A673 (cell line): ENCODE data around the gene BDKRB1. TPM values are rescaled to one million over a fixed set of nuclear protein-coding genes. Genes with fewer than 3 reads are reported as not detected.

Source experiments
- BruUV-seq: library from RNA; stranded (reverse); fragments of 400-500 nt; replicated peaks from 2 replicates; lab custom pipeline; 2021; lab: Mats Ljungman, UMichigan
- CTCF ChIA-PET: fragments of 300-600 bp; sonication (Branson Sonifier 250); formaldehyde crosslinking; loops from one replicate; lab custom pipeline; 2022; ENCODE audit warnings: antibody characterized with exemption; lab: Charles Lee
- POLR2A ChIA-PET: fragments of 300-600 bp; sonication (Branson Sonifier 250); formaldehyde crosslinking; loops from one replicate; lab custom pipeline; 2022; ENCODE audit warnings: antibody characterized with exemption; ENCODE audit not compliant: low non-redundant PET; lab: Charles Lee
- DNase-seq: peaks from one replicate; pipeline ENCODE4 v3.0.0-alpha.2; 2015; ENCODE audit warnings: low spot score
- H3K27ac ChIP-seq: fragments of 200-600 bp; sonication (generic); 2 replicates; pipeline ENCODE4 v1.5.1; 2016; ENCODE audit warnings: mixed run types, low read depth, mild to moderate bottlenecking, mixed read lengths, antibody characterized with exemption, low read length; ENCODE audit not compliant: poor library complexity, severe bottlenecking
- H3K27me3 ChIP-seq: fragments of 200-600 bp; sonication (generic); replicated peaks from 2 replicates; pipeline ENCODE4 v1.6.1; 2017; ENCODE audit warnings: mixed run types, low read depth, mild to moderate bottlenecking, mixed read lengths, antibody characterized with exemption, low read length; ENCODE audit not compliant: insufficient read depth, poor library complexity
- H3K36me3 ChIP-seq: fragments of 200-600 bp; sonication (generic); 2 replicates; pipeline ENCODE4 v1.6.1; 2016; ENCODE audit warnings: mixed run types, mild to moderate bottlenecking, mixed read lengths, antibody characterized with exemption, low read length; ENCODE audit not compliant: insufficient read depth, poor library complexity, severe bottlenecking
- H3K4me1 ChIP-seq: fragments of 200-600 bp; sonication (generic); 2 replicates; pipeline ENCODE4 v1.6.1; 2017; ENCODE audit warnings: mixed run types, mild to moderate bottlenecking, mixed read lengths, antibody characterized with exemption, low read length; ENCODE audit not compliant: insufficient read depth, poor library complexity, severe bottlenecking
- H3K4me3 ChIP-seq: fragments of 200-600 bp; sonication (generic); 2 replicates; pipeline ENCODE4 v1.5.1; 2016; ENCODE audit warnings: low read depth, mixed run types, mild to moderate bottlenecking, mixed read lengths, low read length; ENCODE audit not compliant: poor library complexity, severe bottlenecking
- H3K9me3 ChIP-seq: fragments of 200-600 bp; sonication (generic); 2 replicates; pipeline ENCODE4 v1.6.1; 2016; ENCODE audit warnings: mixed run types, low read depth, mild to moderate bottlenecking, mixed read lengths, antibody characterized with exemption, low read length; ENCODE audit not compliant: poor library complexity, severe bottlenecking
- CTCF ChIP-seq: fragments of 300-800, 200-600 bp; sonication (generic); conservative IDR thresholded peaks from 2 replicates; pipeline ENCODE4 v1.5.1; 2017; ENCODE audit warnings: low read depth, mild to moderate bottlenecking, antibody characterized with exemption, low read length, moderate library complexity, mixed read lengths
- EZH2 ChIP-seq: fragments of 200-600 bp; sonication (generic); IDR thresholded peaks from 2 replicates; pipeline ENCODE4 v1.6.1; 2017; ENCODE audit warnings: borderline replicate concordance, low read depth, mild to moderate bottlenecking, mixed read lengths, antibody characterized with exemption, low read length; ENCODE audit not compliant: poor library complexity, severe bottlenecking
- intact Hi-C: fragments of 100-400 bp; cut with micrococcal nuclease; formaldehyde crosslinking; loops from one replicate; pipeline ENCODE4 v1.10.0; 2022; ENCODE audit not compliant: unreplicated experiment
- total RNA-seq: library from RNA; stranded (reverse); gene quantifications from 2 replicates; pipeline ENCODE4 v1.2.3, GENCODE V29; 2021

Gene BDKRB1
- total RNA-seq, 1 experiment from 2014 or later: not detected

- POLR2A ChIA-PET: no interaction called here
- Histone ChIP-seq H3K4me1 (no peaks in the 10 kb centered on the region), H3K9me3 (no peaks in the 10 kb centered on the region), H3K36me3 (no peaks in the 10 kb centered on the region), H3K27ac (no peak overlapping the region), H3K27me3 (no peaks in the 10 kb centered on the region), H3K4me3 (no peak overlapping the region)
- no TSS peak for BruUV-seq
- CTCF ChIA-PET: interaction anchor here (1.4 to 2.5 kb wide), 3 partner anchors 174 to 276 kb away, joined by 3 to 16 read pairs (median 6); no protein-coding TSS in a partner anchor
- TF ChIP-seq CTCF: no peak
- no peak for TF ChIP-seq EZH2
- intact Hi-C loops: loop anchor here (2.0 to 10.0 kb wide), 2 partner anchors 274 to 710 kb away; no protein-coding TSS in a partner anchor
- DNase-seq: no peak
Measured at GRCh38 chr14:96274543-96274942, 18.5 kb downstream of the BDKRB1 start.

GRCh38 chr14:96275177-96276112 lies 19.4 kb downstream of the BDKRB1 start:
- POLR2A ChIA-PET: no interaction called here
- peak; percentile 98 for TF ChIP-seq CTCF
- no peak for TF ChIP-seq EZH2
- CTCF ChIA-PET: interaction anchor here (0.5 to 2.5 kb wide), 6 partner anchors 20 to 277 kb away, joined by 3 to 16 read pairs (median 5); no protein-coding TSS in a partner anchor
- no peak overlapping the region for H3K4me3 ChIP-seq
- no peak overlapping the region for H3K27ac ChIP-seq
- intact Hi-C loops: loop anchor here (1.0 to 10.0 kb wide), 4 partner anchors 147 to 711 kb away; no protein-coding TSS in a partner anchor
- H3K27me3 ChIP-seq: no peaks in the 10 kb centered on the region
- H3K4me1 ChIP-seq: no peaks in the 10 kb centered on the region
- no TSS peak for BruUV-seq
- peak; percentile 77 for DNase-seq
- H3K36me3 ChIP-seq: no peaks in the 10 kb centered on the region
- H3K9me3 ChIP-seq: no peaks in the 10 kb centered on the region

- BruUV-seq: no TSS peak
- no peaks in the 10 kb centered on the region for H3K4me1 ChIP-seq
- DNase-seq: no peak
- H3K27me3 ChIP-seq: no peaks in the 10 kb centered on the region
- H3K36me3 ChIP-seq: no peaks in the 10 kb centered on the region
- intact Hi-C loops: loop anchor here (5.0 to 10.0 kb wide), 2 partner anchors 144 to 713 kb away; no protein-coding TSS in a partner anchor
- ChIA-PET POLR2A (no interaction called here), CTCF (no interaction called here)
- TF ChIP-seq EZH2 (no peak), CTCF (no peak)
- H3K27ac ChIP-seq: no peak overlapping the region
- no peak overlapping the region for H3K4me3 ChIP-seq
- no peaks in the 10 kb centered on the region for H3K9me3 ChIP-seq
Measured at GRCh38 chr14:96277890-96278289, 21.9 kb downstream of the BDKRB1 start.
